ENCODE results near the gene KRTAP6-3. TPM values are rescaled to one million over a fixed set of nuclear protein-coding genes. Genes with fewer than 3 reads are reported as not detected.

KRTAP6-3 gene
- total RNA-seq (2014; rRNA removed; shearing (Covaris generic)), result not detected in 2 replicates
- not detected in 2 replicates for polyA plus RNA-seq (2016; fragmentation: Nextera tagmentation; extraction: Ambion mirVana)
- long read RNA-seq, result 0 reads

DNA sequence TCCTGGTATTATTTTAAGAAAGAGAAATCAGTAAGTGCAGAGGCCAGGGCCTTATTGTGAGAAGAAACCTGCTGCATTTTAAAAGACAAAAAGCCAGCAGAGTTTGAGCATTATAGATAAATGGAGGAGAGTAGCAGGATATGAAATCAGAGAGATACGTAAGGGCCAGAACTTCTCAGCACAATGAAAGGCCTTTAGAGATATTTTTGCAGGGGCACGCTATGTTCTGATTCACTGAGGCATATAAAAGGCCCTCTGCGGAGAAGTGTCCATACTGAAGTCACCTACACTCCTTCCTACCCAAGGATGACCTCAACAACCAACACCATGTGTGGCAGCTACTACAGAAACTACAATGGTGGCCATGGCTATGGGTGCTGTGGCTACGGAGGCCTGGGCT lies at the start of gene KRTAP6-3:
TSS of gene KRTAP6-3 (plus strand) at position 301 of the 400 bp plus-strand sequence. CDS start at position 307, 6 bp downstream.
- Histone ChIP-seq H3K79me2 (replicated peaks; ENCODE audit: insufficient read depth) (no peaks in the 10 kb centered on the region), H3F3A (replicated peaks; ENCODE audit: low read depth) (no peaks in the 10 kb centered on the region), H3K36me3 (ENCODE audit: insufficient read depth) (no peaks in the 10 kb centered on the region), H3K4me2 (no peak within 1 kb of the TSS), H2AFZ (no peak within 1 kb of the TSS), H3K9me2 (ENCODE audit: insufficient read depth) (no peaks in the 10 kb centered on the region), H3K4me1 (ENCODE audit: insufficient read depth) (no peaks in the 10 kb centered on the region), H3K4me3 (no peak within 1 kb of the TSS), H3K27me3 (ENCODE audit: insufficient read depth) (no peaks in the 10 kb centered on the region), H4K20me1 (replicated peaks; ENCODE audit: insufficient read depth) (no peaks in the 10 kb centered on the region), H3K27ac (ENCODE audit: low read depth) (no peak within 1 kb of the TSS)
- no peaks in the 10 kb centered on the region for H3K4me1 Mint-ChIP-seq
- DNase-seq (ENCODE audit: low spot score), result no peak
- H3K9me3 Mint-ChIP-seq, result no peaks in the 10 kb centered on the region
- H3K36me3 Mint-ChIP-seq (ENCODE audit: low read depth), result no peaks in the 10 kb centered on the region
- H3K27ac Mint-ChIP-seq, result no peak within 1 kb of the TSS
- no peaks in the 10 kb centered on the region for H3K27me3 Mint-ChIP-seq (ENCODE audit: insufficient read depth, low read depth, poor library complexity)
- no peak within 1 kb of the TSS for H3K4me3 Mint-ChIP-seq
- no peak for ATAC-seq
- no peak for TF ChIP-seq STAT1 (IDR thresholded peaks at IDR 0.05; ENCODE audit: unreplicated experiment)

- H3K4me3 Mint-ChIP-seq, result no peak overlapping the region
Measured at GRCh38 chr21:30552782-30553181, 39.5 kb upstream of the KRTAP6-3 start.

More at GRCh38 chr21:30552782-30553181, 39.5 kb upstream of the KRTAP6-3 start:
- H3K4me3 ChIP-seq, result no peak overlapping the region
- H3K27me3 Mint-ChIP-seq (ENCODE audit: insufficient read depth, low read depth, poor library complexity), result no peaks in the 10 kb centered on the region
- no peaks in the 10 kb centered on the region for H3K4me1 ChIP-seq (ENCODE audit: insufficient read depth)
- H3K79me2 ChIP-seq (replicated peaks; ENCODE audit: insufficient read depth), result no peaks in the 10 kb centered on the region
- DNase-seq (ENCODE audit: low spot score) (no peak), ATAC-seq (no peak)
- H3K36me3 ChIP-seq (ENCODE audit: insufficient read depth), result no peaks in the 10 kb centered on the region
- H3K27me3 ChIP-seq (ENCODE audit: insufficient read depth), result no peaks in the 10 kb centered on the region
- no peaks in the 10 kb centered on the region for H3K36me3 Mint-ChIP-seq (ENCODE audit: low read depth)
- H3K9me3 Mint-ChIP-seq, result no peaks in the 10 kb centered on the region; the same call in 2 of the 3 replicates
- no peak overlapping the region for H2AFZ ChIP-seq
- peaks cover 5% of the 10 kb centered on the region; the same call in 1 of the 2 replicates for H3K9me2 ChIP-seq (ENCODE audit: insufficient read depth)
- TF ChIP-seq, protein P1, sequence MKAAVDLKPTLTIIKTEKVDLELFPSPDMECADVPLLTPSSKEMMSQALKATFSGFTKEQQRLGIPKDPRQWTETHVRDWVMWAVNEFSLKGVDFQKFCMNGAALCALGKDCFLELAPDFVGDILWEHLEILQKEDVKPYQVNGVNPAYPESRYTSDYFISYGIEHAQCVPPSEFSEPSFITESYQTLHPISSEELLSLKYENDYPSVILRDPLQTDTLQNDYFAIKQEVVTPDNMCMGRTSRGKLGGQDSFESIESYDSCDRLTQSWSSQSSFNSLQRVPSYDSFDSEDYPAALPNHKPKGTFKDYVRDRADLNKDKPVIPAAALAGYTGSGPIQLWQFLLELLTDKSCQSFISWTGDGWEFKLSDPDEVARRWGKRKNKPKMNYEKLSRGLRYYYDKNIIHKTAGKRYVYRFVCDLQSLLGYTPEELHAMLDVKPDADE (IDR thresholded peaks at IDR 0.05), result no peak
- TF ChIP-seq STAT1 (IDR thresholded peaks at IDR 0.05; ENCODE audit: unreplicated experiment), result no peak
- TF ChIP-seq NANOG (IDR thresholded peaks at IDR 0.05; ENCODE audit: borderline replicate concordance), result no peak
- no peak for TF ChIP-seq CREB1 (CRISPR knock-in tag; IDR thresholded peaks at IDR 0.05; ENCODE audit: low read depth)
- TF ChIP-seq EZH2phosphoT487 (IDR thresholded peaks at IDR 0.05; ENCODE audit: unreplicated experiment), result no peak
- no peak for TF ChIP-seq ZNF331 (CRISPR knock-in tag; IDR thresholded peaks at IDR 0.05; ENCODE audit: low read depth)
- TF ChIP-seq, protein P2, sequence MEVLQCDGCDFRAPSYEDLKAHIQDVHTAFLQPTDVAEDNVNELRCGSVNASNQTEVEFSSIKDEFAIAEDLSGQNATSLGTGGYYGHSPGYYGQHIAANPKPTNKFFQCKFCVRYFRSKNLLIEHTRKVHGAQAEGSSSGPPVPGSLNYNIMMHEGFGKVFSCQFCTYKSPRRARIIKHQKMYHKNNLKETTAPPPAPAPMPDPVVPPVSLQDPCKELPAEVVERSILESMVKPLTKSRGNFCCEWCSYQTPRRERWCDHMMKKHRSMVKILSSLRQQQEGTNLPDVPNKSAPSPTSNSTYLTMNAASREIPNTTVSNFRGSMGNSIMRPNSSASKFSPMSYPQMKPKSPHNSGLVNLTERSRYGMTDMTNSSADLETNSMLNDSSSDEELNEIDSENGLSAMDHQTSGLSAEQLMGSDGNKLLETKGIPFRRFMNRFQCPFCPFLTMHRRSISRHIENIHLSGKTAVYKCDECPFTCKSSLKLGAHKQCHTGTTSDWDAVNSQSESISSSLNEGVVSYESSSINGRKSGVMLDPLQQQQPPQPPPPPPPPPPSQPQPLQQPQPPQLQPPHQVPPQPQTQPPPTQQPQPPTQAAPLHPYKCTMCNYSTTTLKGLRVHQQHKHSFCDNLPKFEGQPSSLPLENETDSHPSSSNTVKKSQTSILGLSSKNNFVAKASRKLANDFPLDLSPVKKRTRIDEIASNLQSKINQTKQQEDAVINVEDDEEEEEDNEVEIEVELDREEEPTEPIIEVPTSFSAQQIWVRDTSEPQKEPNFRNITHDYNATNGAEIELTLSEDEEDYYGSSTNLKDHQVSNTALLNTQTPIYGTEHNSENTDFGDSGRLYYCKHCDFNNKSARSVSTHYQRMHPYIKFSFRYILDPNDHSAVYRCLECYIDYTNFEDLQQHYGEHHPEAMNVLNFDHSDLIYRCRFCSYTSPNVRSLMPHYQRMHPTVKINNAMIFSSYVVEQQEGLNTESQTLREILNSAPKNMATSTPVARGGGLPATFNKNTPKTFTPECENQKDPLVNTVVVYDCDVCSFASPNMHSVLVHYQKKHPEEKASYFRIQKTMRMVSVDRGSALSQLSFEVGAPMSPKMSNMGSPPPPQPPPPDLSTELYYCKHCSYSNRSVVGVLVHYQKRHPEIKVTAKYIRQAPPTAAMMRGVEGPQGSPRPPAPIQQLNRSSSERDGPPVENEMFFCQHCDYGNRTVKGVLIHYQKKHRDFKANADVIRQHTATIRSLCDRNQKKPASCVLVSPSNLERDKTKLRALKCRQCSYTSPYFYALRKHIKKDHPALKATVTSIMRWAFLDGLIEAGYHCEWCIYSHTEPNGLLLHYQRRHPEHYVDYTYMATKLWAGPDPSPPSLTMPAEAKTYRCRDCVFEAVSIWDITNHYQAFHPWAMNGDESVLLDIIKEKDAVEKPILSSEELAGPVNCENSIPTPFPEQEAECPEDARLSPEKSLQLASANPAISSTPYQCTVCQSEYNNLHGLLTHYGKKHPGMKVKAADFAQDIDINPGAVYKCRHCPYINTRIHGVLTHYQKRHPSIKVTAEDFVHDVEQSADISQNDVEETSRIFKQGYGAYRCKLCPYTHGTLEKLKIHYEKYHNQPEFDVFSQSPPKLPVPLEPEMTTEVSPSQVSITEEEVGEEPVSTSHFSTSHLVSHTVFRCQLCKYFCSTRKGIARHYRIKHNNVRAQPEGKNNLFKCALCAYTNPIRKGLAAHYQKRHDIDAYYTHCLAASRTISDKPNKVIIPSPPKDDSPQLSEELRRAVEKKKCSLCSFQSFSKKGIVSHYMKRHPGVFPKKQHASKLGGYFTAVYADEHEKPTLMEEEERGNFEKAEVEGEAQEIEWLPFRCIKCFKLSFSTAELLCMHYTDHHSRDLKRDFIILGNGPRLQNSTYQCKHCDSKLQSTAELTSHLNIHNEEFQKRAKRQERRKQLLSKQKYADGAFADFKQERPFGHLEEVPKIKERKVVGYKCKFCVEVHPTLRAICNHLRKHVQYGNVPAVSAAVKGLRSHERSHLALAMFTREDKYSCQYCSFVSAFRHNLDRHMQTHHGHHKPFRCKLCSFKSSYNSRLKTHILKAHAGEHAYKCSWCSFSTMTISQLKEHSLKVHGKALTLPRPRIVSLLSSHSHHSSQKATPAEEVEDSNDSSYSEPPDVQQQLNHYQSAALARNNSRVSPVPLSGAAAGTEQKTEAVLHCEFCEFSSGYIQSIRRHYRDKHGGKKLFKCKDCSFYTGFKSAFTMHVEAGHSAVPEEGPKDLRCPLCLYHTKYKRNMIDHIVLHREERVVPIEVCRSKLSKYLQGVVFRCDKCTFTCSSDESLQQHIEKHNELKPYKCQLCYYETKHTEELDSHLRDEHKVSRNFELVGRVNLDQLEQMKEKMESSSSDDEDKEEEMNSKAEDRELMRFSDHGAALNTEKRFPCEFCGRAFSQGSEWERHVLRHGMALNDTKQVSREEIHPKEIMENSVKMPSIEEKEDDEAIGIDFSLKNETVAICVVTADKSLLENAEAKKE (CRISPR knock-in tag; IDR thresholded peaks at IDR 0.05), result no peak
- no peak for TF ChIP-seq EZH2 (IDR thresholded peaks at IDR 0.05; ENCODE audit: low read depth, unreplicated experiment)
- TF ChIP-seq REST (IDR thresholded peaks at IDR 0.05; ENCODE audit: unreplicated experiment), result no peak
- no peak for TF ChIP-seq POLR2AphosphoS5 (IDR thresholded peaks at IDR 0.05; ENCODE audit: low read depth)
- H3K4me2 ChIP-seq, result no peak overlapping the region
- no peaks in the 10 kb centered on the region for H3F3A ChIP-seq (replicated peaks; ENCODE audit: low read depth)
- no peak overlapping the region for H3K27ac ChIP-seq (ENCODE audit: low read depth)
- no peaks in the 10 kb centered on the region for H3K4me1 Mint-ChIP-seq
- H4K20me1 ChIP-seq (replicated peaks; ENCODE audit: insufficient read depth), result no peaks in the 10 kb centered on the region
- no peak overlapping the region for H3K27ac Mint-ChIP-seq

Measured in GM23338 (cell line).